Endothelial cell of umbilical vein (primary cell): ENCODE results near the gene C16orf95. TPM values are rescaled to one million over a fixed set of nuclear protein-coding genes. Genes with fewer than 3 reads are reported as not detected.

Source experiments
- BruUV-seq: library from RNA; stranded (reverse); fragments of 400-500 nt; replicated peaks from 2 replicates; lab custom pipeline; 2021; lab: Mats Ljungman, UMichigan
- CTCF ChIA-PET: fragments of 300-600, 350-600 bp; sonication (Branson Sonifier 250); formaldehyde crosslinking; loops from one replicate; lab custom pipeline; 2021; ENCODE audit warnings: antibody characterized with exemption, inconsistent platforms; lab: Charles Lee
- POLR2A ChIA-PET: fragments of 300-600, 350-600 bp; sonication (Branson Sonifier 250); formaldehyde crosslinking; loops from one replicate; lab custom pipeline; 2021; ENCODE audit warnings: antibody characterized with exemption, inconsistent platforms; lab: Charles Lee
- DNase-seq: peaks from one replicate; pipeline ENCODE4 v3.0.0-alpha.2; 2011; ENCODE audit warnings: low read depth, low spot score
- FAIRE-seq: peaks from 2 replicates; lab custom pipeline; 2011; peaks lifted over from hg19 to GRCh38; lab: Jason Lieb, UNC
- H2AFZ ChIP-seq: 2 replicates; pipeline ENCODE4 v1.6.0; 2012; ENCODE audit warnings: low read depth, low read length, control low read depth, inconsistent platforms
- H3K27ac ChIP-seq: 2 replicates; pipeline ENCODE4 v1.5.1; 2011; ENCODE audit warnings: low read depth, mild to moderate bottlenecking, control low read depth, low read length, moderate library complexity; ENCODE audit not compliant: insufficient read depth
- H3K27me3 ChIP-seq, 2 experiments: 2 replicates each; pipeline versions ENCODE4 v1.6.0 to v1.6.1; 2011; ENCODE audit warnings: low read length in 2 of 2, mixed read lengths in 1 of 2; ENCODE audit not compliant: control insufficient read depth in 2 of 2, insufficient read depth in 2 of 2
- H3K36me3 ChIP-seq, 2 experiments: 2 replicates in 1 of 2; 3 replicates in 1 of 2; pipeline ENCODE4 v1.5.1; 2011; ENCODE audit warnings: low read length in 2 of 2, mild to moderate bottlenecking in 1 of 2, moderate library complexity in 1 of 2; ENCODE audit not compliant: control insufficient read depth in 2 of 2, insufficient read depth in 2 of 2; ENCODE audit errors: extremely low read depth in 1 of 2
- H3K4me1 ChIP-seq: 3 replicates; pipeline ENCODE4 v1.5.1; 2011; ENCODE audit warnings: mild to moderate bottlenecking, low read length; ENCODE audit not compliant: control insufficient read depth, insufficient read depth; ENCODE audit errors: extremely low read depth
- H3K4me2 ChIP-seq: 2 replicates; pipeline ENCODE4 v1.6.1; 2011; ENCODE audit warnings: low read length, control low read depth, mixed read lengths; ENCODE audit not compliant: insufficient read depth
- H3K4me3 ChIP-seq, 3 experiments: fragments of 200-600 bp in 1 of 3; sonication (generic), shearing (Covaris generic) in 1 of 3; replicated peaks in 1 of 3; 2 replicates each; pipeline ENCODE4 v1.5.1; 2011 to 2016; ENCODE audit warnings: control low read depth in 3 of 3, low read length in 3 of 3, mild to moderate bottlenecking in 2 of 3, inconsistent platforms in 1 of 3, low read depth in 1 of 3, moderate library complexity in 1 of 3; ENCODE audit not compliant: insufficient read depth in 1 of 3
- H3K79me2 ChIP-seq: 2 replicates; pipeline ENCODE4 v1.6.0; 2012; ENCODE audit warnings: low read length, inconsistent platforms; ENCODE audit not compliant: control insufficient read depth, insufficient read depth
- H3K9ac ChIP-seq: replicated peaks from 2 replicates; pipeline ENCODE3; 2011; ENCODE audit warnings: low read length, control low read depth; ENCODE audit not compliant: insufficient read depth; ENCODE audit errors: extremely low read depth
- H3K9me1 ChIP-seq: replicated peaks from 3 replicates; pipeline ENCODE4 v1.6.0; 2011; ENCODE audit warnings: mild to moderate bottlenecking, low read length; ENCODE audit not compliant: control insufficient read depth, insufficient read depth; ENCODE audit errors: extremely low read depth
- H3K9me3 ChIP-seq: replicated peaks from 2 replicates; pipeline ENCODE4 v1.5.1; 2012; ENCODE audit warnings: low read length, inconsistent platforms; ENCODE audit not compliant: control insufficient read depth, insufficient read depth
- H4K20me1 ChIP-seq: replicated peaks from 2 replicates; pipeline ENCODE3; 2011; ENCODE audit warnings: mild to moderate bottlenecking, low read length; ENCODE audit not compliant: control insufficient read depth, insufficient read depth; ENCODE audit errors: extremely low read depth
- CTCF ChIP-seq, 2 donors: IDR thresholded peaks; 1 replicate in 1 of 2; 2 replicates in 1 of 2; pipeline ENCODE4 v1.5.1; 2011; ENCODE audit warnings: low read length in 2 of 2, mild to moderate bottlenecking in 2 of 2, moderate library complexity in 2 of 2, control low read depth in 1 of 2, inconsistent platforms in 1 of 2, low read depth in 1 of 2; ENCODE audit not compliant: insufficient read depth in 1 of 2; ENCODE audit errors: extremely low read depth in 1 of 2
- EZH2 ChIP-seq: IDR thresholded peaks from 2 replicates; pipeline ENCODE4 v1.6.1; 2012; ENCODE audit warnings: borderline replicate concordance, low read depth, mild to moderate bottlenecking, moderate library complexity, low read length, inconsistent platforms; ENCODE audit not compliant: severe bottlenecking
- FOS ChIP-seq: IDR thresholded peaks from 2 replicates; pipeline ENCODE4 v1.6.1; 2011; ENCODE audit warnings: mild to moderate bottlenecking, low read length, moderate library complexity, borderline replicate concordance; ENCODE audit not compliant: insufficient read depth
- JUN ChIP-seq: IDR thresholded peaks from 2 replicates; pipeline ENCODE4 v1.6.1; 2011; ENCODE audit warnings: borderline replicate concordance, low read depth; ENCODE audit not compliant: insufficient read length, insufficient read depth
- dilution Hi-C: fragments of 300-500 bp; cut with MboI; formaldehyde crosslinking; loops from one replicate; pipeline ENCODE4 v1.15.0; 2019; ENCODE audit warnings: low sequenced_read_pairs; ENCODE audit not compliant: extremely low pct_ligation_motif_present
- intact Hi-C: fragments of 100-400 bp; cut with micrococcal nuclease; formaldehyde crosslinking; loops from one replicate; pipeline ENCODE4 v1.10.0; 2022
- polyA plus RNA-seq, 4 experiments: library from polyadenylated mRNA; depleted of rRNA in 3 of 4; stranded (reverse) in 3 of 4; unstranded in 1 of 4; fragments of >200 nt; gene quantifications; 2 replicates each; pipeline versions ENCODE4 v1.2.1 to v1.2.3, GENCODE V29; 2011 to 2012; ENCODE audit warnings: missing spikeins in 1 of 4
- total RNA-seq: library from RNA; stranded (reverse); gene quantifications from 2 replicates; pipeline ENCODE4 v1.2.3, GENCODE V29; 2021
- TF ChIP-seq, protein P1 (sequence below): IDR thresholded peaks from 2 replicates; pipeline ENCODE4 v1.6.1; 2011; ENCODE audit not compliant: insufficient read depth, insufficient read length

Gene C16orf95
- total and polyA plus RNA-seq, 2 donors (not counting 3 experiments of a cell fraction or from before 2014, with no cell fraction given) = 4.0 to 6.6 TPM

DNA sequence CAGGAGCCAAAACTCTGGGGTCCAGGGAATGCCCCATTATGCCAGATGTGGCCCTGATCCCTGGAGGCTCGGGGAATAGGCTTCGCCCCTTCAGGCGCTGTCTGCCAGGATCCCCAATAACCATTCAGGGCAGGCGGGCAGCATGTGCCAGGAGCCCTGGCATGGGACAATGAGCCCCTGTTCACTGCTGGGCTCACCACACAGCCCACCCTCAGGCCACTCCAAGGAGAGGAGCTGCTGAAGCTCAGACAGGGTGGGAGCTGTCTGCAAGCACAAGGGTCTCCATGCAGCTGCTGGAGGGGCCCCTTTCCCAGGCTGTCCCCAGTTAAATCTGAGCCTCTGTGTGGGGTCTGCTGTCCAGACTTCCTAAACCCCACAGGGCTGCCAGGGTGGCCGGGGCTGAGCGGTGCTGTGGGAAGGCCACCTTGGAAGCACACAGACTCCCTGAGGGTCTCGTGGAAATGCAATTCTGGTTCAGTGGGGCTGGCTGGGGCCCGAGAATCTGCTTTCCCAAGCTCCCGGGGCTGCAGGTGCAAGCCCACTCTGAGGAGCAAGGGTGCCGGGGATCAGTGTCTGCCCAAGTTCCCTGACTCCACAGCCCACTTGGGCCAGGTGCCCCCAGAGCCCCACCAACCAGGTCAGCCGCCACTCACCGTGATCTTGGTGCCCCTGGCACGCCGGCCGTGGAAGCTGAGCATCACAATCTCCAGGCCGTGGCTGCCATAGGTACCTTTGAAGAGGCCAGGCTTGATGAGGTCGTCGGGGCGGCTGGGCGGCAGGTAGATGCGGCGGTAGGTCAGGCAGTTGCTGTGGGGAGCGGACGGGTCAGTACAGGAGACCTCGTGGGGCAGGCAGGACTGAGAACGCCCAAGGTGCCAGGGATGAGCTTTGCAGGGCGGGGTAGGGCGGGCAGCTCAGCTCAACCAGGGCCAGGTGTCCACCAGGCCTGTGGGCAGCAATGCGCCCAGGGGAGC, 17.7 kb upstream of the C16orf95 start:
- no TSS peak for BruUV-seq
- Histone ChIP-seq H2AFZ (no peak overlapping the region), H3K36me3 (peaks cover 4 to 25% of the 10 kb centered on the region in 2 experiments), H3K4me3 (no peak overlapping the region), H3K27ac (no peak overlapping the region), H3K9me3 (no peaks in the 10 kb centered on the region), H3K4me1 (no peaks in the 10 kb centered on the region), H3K27me3 (no peaks in the 10 kb centered on the region), H3K79me2 (no peaks in the 10 kb centered on the region), H3K4me2 (no peak overlapping the region), H4K20me1 (no peaks in the 10 kb centered on the region), H3K9ac (no peak overlapping the region), H3K9me1 (no peaks in the 10 kb centered on the region)
- FAIRE-seq (no peak), DNase-seq (no peak)
- CTCF ChIA-PET = no interaction called here
- dilution Hi-C loops (no loop called here), intact Hi-C loops (loop anchor here (5.0 kb wide), 1 partner anchor 32 kb away; no protein-coding TSS in a partner anchor)
- POLR2A ChIA-PET = no interaction called here
- no peak for TF ChIP-seq JUN
- no peak for TF ChIP-seq EZH2
- TF ChIP-seq, protein P1, sequence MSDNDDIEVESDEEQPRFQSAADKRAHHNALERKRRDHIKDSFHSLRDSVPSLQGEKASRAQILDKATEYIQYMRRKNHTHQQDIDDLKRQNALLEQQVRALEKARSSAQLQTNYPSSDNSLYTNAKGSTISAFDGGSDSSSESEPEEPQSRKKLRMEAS = no peak
- no peak for TF ChIP-seq FOS
- TF ChIP-seq CTCF (IDR thresholded peaks at IDR 0.05; ENCODE audit: extremely low read depth in 1 of 2, insufficient read depth in 1 of 2, low read depth in 1 of 2, low read length in 2 of 2) = no peak
